B cell (primary cell): Measurements from ENCODE around the gene SHE.

Source experiments
- CTCF ChIP-seq: fragments of 200-600 bp; IDR thresholded peaks from one replicate; pipeline ENCODE4 v1.8.0; 2022; ENCODE audit warnings: antibody characterized with exemption, mild to moderate bottlenecking
- EZH2 ChIP-seq: IDR thresholded peaks from 2 replicates; pipeline ENCODE4 v1.6.1; 2012; ENCODE audit warnings: borderline replicate concordance, low read depth, mild to moderate bottlenecking, moderate library complexity, low read length; ENCODE audit not compliant: insufficient read depth, poor library complexity, severe bottlenecking

GRCh38 chr1:154469844-154470560 is 32.2 kb downstream of the SHE start:
- no peak for TF ChIP-seq CTCF
- no peak for TF ChIP-seq EZH2
